SH-SY5Y (cell line): ENCODE data around the gene NHS.

Experiments used
- GATA2 ChIP-seq: IDR thresholded peaks from 2 replicates; pipeline ENCODE4 v1.6.1; 2011; ENCODE audit warnings: mild to moderate bottlenecking, low read depth, low read length
- GATA3 ChIP-seq: IDR thresholded peaks from 2 replicates; pipeline ENCODE4 v1.6.1; 2011; ENCODE audit warnings: low read depth, mild to moderate bottlenecking, low read length, moderate library complexity

DNA sequence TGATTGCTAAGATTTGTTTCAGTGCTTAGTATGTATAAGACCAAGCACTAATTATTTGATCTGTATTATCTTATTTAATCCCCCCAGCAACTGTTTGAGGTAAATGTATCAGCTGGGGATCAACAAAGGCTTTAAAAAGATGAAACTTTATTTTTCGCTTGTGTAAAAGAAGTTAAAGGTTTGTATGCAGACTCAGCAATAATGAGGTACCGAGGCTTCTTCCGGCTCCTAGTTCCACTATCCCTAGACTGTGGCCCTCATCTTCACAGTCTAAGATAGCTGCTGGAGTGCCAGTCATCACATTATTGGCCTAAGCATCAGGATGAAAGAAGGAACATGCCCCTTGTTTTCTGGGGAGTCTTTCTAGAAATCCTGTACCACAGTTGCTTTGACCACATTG, 256.6 kb downstream of the NHS start:
- TF ChIP-seq GATA3 (no peak), GATA2 (no peak)
